Naive thymus-derived CD4-positive, alpha-beta T cell (primary cell): ENCODE data around the gene OR1S1. TPM values are rescaled to one million over a fixed set of nuclear protein-coding genes. Genes with fewer than 3 reads are reported as not detected.
"Not testable (repeated sequence)": the region's sequence is repeated elsewhere in the genome, so short reads cannot be mapped to it uniquely, and the experiment has no call there.

Source experiments
- ATAC-seq: fragments of 150-1000 bp; cut with Tn5 transposase; 2 replicates; pipeline ENCODE4 v1.10.0; 2021; ENCODE audit warnings: mild to moderate bottlenecking, moderate library complexity
- CTCF ChIA-PET: fragments of 350-600 bp; sonication (Branson Sonifier 250); formaldehyde crosslinking; loops from one replicate; lab custom pipeline; 2021; ENCODE audit warnings: antibody characterized with exemption; lab: Charles Lee
- POLR2A ChIA-PET: fragments of 350-600 bp; sonication (Branson Sonifier 250); formaldehyde crosslinking; loops from one replicate; lab custom pipeline; 2021; ENCODE audit warnings: antibody characterized with exemption, inconsistent platforms; lab: Charles Lee
- DNase-seq, 9 donors: peaks; one replicate each; pipeline versions ENCODE4 v3.0.0 to v3.0.0-alpha.2; 2020 to 2022; ENCODE audit warnings: mixed read lengths in 1 of 9
- H3K27ac ChIP-seq: one replicate; pipeline ENCODE4 v1.7.0; 2013; ENCODE audit warnings: mild to moderate bottlenecking, low read depth, low read length, moderate library complexity
- H3K27me3 ChIP-seq, 2 donors: one replicate each; pipeline ENCODE4 v1.7.0; 2013; ENCODE audit warnings: low read length in 2 of 2, mild to moderate bottlenecking in 2 of 2, moderate library complexity in 2 of 2; ENCODE audit not compliant: control insufficient read depth in 2 of 2, insufficient read depth in 2 of 2
- H3K36me3 ChIP-seq, 3 experiments: 1 replicate in 2 of 3; 2 replicates in 1 of 3; pipeline ENCODE4 v1.7.0; 2013; ENCODE audit warnings: low read length in 3 of 3, mild to moderate bottlenecking in 3 of 3, moderate library complexity in 1 of 3; ENCODE audit not compliant: insufficient read depth in 3 of 3, control insufficient read depth in 2 of 3
- H3K4me1 ChIP-seq, 2 donors: one replicate each; pipeline ENCODE4 v1.7.0; 2013; ENCODE audit warnings: low read length in 2 of 2, mild to moderate bottlenecking in 2 of 2, moderate library complexity in 1 of 2; ENCODE audit not compliant: control insufficient read depth in 2 of 2, insufficient read depth in 2 of 2
- H3K4me3 ChIP-seq: 2 replicates; pipeline ENCODE4 v1.7.0; 2013; ENCODE audit warnings: mild to moderate bottlenecking, low read length
- H3K9me3 ChIP-seq, 3 experiments: 1 replicate in 2 of 3; 2 replicates in 1 of 3; pipeline ENCODE4 v1.7.0; 2013; ENCODE audit warnings: low read length in 3 of 3; ENCODE audit not compliant: control insufficient read depth in 2 of 3
- H3K27ac Mint-ChIP-seq, 9 donors: one replicate each; pipeline ENCODE4 v1.8.0; 2020 to 2022; ENCODE audit warnings: mixed read lengths in 9 of 9, mild to moderate bottlenecking in 8 of 9, moderate library complexity in 5 of 9, inconsistent platforms in 2 of 9
- H3K27me3 Mint-ChIP-seq, 5 donors: one replicate each; pipeline ENCODE4 v1.8.0; 2021 to 2022; ENCODE audit warnings: mixed read lengths in 5 of 5, mild to moderate bottlenecking in 1 of 5
- H3K36me3 Mint-ChIP-seq, 5 donors: one replicate each; pipeline ENCODE4 v1.8.0; 2020 to 2022; ENCODE audit warnings: mixed read lengths in 5 of 5, mild to moderate bottlenecking in 3 of 5, inconsistent platforms in 1 of 5
- H3K4me1 Mint-ChIP-seq, 7 donors: one replicate each; pipeline ENCODE4 v1.8.0; 2020 to 2022; ENCODE audit warnings: mixed read lengths in 7 of 7, mild to moderate bottlenecking in 3 of 7, inconsistent platforms in 1 of 7
- H3K4me3 Mint-ChIP-seq, 10 donors: one replicate each; pipeline ENCODE4 v1.8.0; 2020 to 2022; ENCODE audit warnings: mild to moderate bottlenecking in 10 of 10, mixed read lengths in 10 of 10, moderate library complexity in 6 of 10, inconsistent platforms in 2 of 10
- H3K9me3 Mint-ChIP-seq, 11 donors: one replicate each; pipeline ENCODE4 v1.8.0; 2020 to 2022; ENCODE audit warnings: mixed read lengths in 11 of 11, mild to moderate bottlenecking in 4 of 11, inconsistent platforms in 1 of 11, moderate library complexity in 1 of 11
- intact Hi-C, 2 donors: fragments of 100-400 bp; cut with micrococcal nuclease; formaldehyde crosslinking; loops; one replicate each; pipeline ENCODE4 v1.15.1; 2023
- polyA plus RNA-seq, 2 donors: library from polyadenylated mRNA; unstranded; fragments of 300-500 nt; fragmentation: Illumina TruSeq; gene quantifications; one replicate each; pipeline ENCODE4 v1.2.3, GENCODE V29; 2021
- total RNA-seq, 6 experiments: library from RNA in 5 of 6; stranded (reverse) in 5 of 6; gene quantifications; 1 replicate in 5 of 6; 2 replicates in 1 of 6; pipeline ENCODE4 v1.2.3 and lab custom pipeline; 2021 to 2026

OR1S1 gene
- total RNA-seq (not detected), polyA plus RNA-seq (not detected), total RNA-seq (lab: John Stamatoyannopoulos, UW) (not detected)

GRCh38 chr11:58212420-58212819, at the start of gene OR1S1:
OR1S1 (plus strand) TSS chr11:58212720.
- H3K27ac Mint-ChIP-seq, CTCF ChIA-PET, H3K4me3 Mint-ChIP-seq, DNase-seq, H3K9me3 ChIP-seq, H3K36me3 Mint-ChIP-seq, H3K4me1 Mint-ChIP-seq, intact Hi-C loops, H3K27ac ChIP-seq, H3K4me3 ChIP-seq, H3K4me1 ChIP-seq, H3K36me3 ChIP-seq, H3K27me3 ChIP-seq, POLR2A ChIA-PET, H3K9me3 Mint-ChIP-seq, ATAC-seq: not testable (repeated sequence)
- peaks cover 0 to 20% (median 17%) of the 10 kb centered on the region in 5 donors for H3K27me3 Mint-ChIP-seq

GRCh38 chr11:58164389-58164788, 48.1 kb upstream of the OR1S1 start:
- CTCF ChIA-PET = no interaction called here
- Histone ChIP-seq H3K36me3 (no peaks in the 10 kb centered on the region), H3K9me3 (no peaks in the 10 kb centered on the region), H3K27me3 (peaks cover 0 to 4% of the 10 kb centered on the region in 2 donors), H3K27ac (no peak overlapping the region), H3K4me3 (no peak overlapping the region), H3K4me1 (no peaks in the 10 kb centered on the region)
- peaks cover 0 to 14% (median 0%) of the 10 kb centered on the region in 11 donors for H3K9me3 Mint-ChIP-seq
- POLR2A ChIA-PET = no interaction called here
- H3K36me3 Mint-ChIP-seq = peaks cover 0 to 3% (median 0%) of the 10 kb centered on the region in 5 donors
- DNase-seq (no peak), ATAC-seq (no peak)
- H3K27me3 Mint-ChIP-seq = peaks cover 0 to 31% (median 26%) of the 10 kb centered on the region in 5 donors
- H3K4me3 Mint-ChIP-seq = no peak overlapping the region
- H3K27ac Mint-ChIP-seq = no peak overlapping the region
- no peaks in the 10 kb centered on the region for H3K4me1 Mint-ChIP-seq
- intact Hi-C loops = no loop called here

- ChIA-PET CTCF (no interaction called here), POLR2A (no interaction called here)
- H3K4me3 ChIP-seq = no peak overlapping the region
- no peak overlapping the region for H3K4me3 Mint-ChIP-seq
- H3K36me3 Mint-ChIP-seq = no peaks in the 10 kb centered on the region
- H3K36me3 ChIP-seq = no peaks in the 10 kb centered on the region
- peaks cover 0 to 8% (median 0%) of the 10 kb centered on the region in 11 donors for H3K9me3 Mint-ChIP-seq
- DNase-seq (no peak), ATAC-seq (no peak)
- H3K4me1 ChIP-seq = no peaks in the 10 kb centered on the region
- intact Hi-C loops = no loop called here
- no peak overlapping the region for H3K27ac ChIP-seq
- H3K27me3 ChIP-seq = peaks cover 0 to 4% of the 10 kb centered on the region in 2 donors
- H3K4me1 Mint-ChIP-seq = no peaks in the 10 kb centered on the region
- no peaks in the 10 kb centered on the region for H3K9me3 ChIP-seq
- H3K27me3 Mint-ChIP-seq = peaks cover 0 to 32% (median 27%) of the 10 kb centered on the region in 5 donors
- no peak overlapping the region for H3K27ac Mint-ChIP-seq
Observed at GRCh38 chr11:58164990-58165389, 47.5 kb upstream of the OR1S1 start.

- ChIA-PET CTCF (no interaction called here), POLR2A (no interaction called here)
- ATAC-seq (no peak), DNase-seq (no peak)
- intact Hi-C loops = no loop called here
- Histone ChIP-seq H3K9me3 (no peaks in the 10 kb centered on the region), H3K27me3 (peaks cover 0 to 4% of the 10 kb centered on the region in 2 donors), H3K4me1 (no peaks in the 10 kb centered on the region), H3K4me3 (no peak overlapping the region), H3K36me3 (no peaks in the 10 kb centered on the region), H3K27ac (no peak overlapping the region)
- no peaks in the 10 kb centered on the region for H3K4me1 Mint-ChIP-seq
- peaks cover 0 to 2% (median 0%) of the 10 kb centered on the region in 11 donors for H3K9me3 Mint-ChIP-seq
- H3K27me3 Mint-ChIP-seq = peaks cover 0 to 37% (median 21%) of the 10 kb centered on the region in 5 donors
- no peak overlapping the region for H3K4me3 Mint-ChIP-seq
- H3K36me3 Mint-ChIP-seq = no peaks in the 10 kb centered on the region
- H3K27ac Mint-ChIP-seq = no peak overlapping the region
Observed at GRCh38 chr11:58165504-58166106, 46.9 kb upstream of the OR1S1 start.

- Mint-ChIP-seq H3K4me1 (peaks cover 0 to 4% (median 0%) of the 10 kb centered on the region in 7 donors), H3K36me3 (peaks cover 0 to 3% (median 0%) of the 10 kb centered on the region in 5 donors), H3K27ac (no peak overlapping the region), H3K27me3 (peaks cover 0 to 47% (median 36%) of the 10 kb centered on the region in 5 donors), H3K4me3 (no peak overlapping the region), H3K9me3 (peaks cover 0 to 3% (median 0%) of the 10 kb centered on the region in 11 donors)
- Histone ChIP-seq H3K36me3 (no peaks in the 10 kb centered on the region), H3K4me3 (no peak overlapping the region), H3K27me3 (peaks cover 0 to 4% of the 10 kb centered on the region in 2 donors), H3K27ac (no peak overlapping the region), H3K9me3 (no peaks in the 10 kb centered on the region), H3K4me1 (no peaks in the 10 kb centered on the region)
- DNase-seq = no peak
- no peak for ATAC-seq
- POLR2A ChIA-PET = no interaction called here
- intact Hi-C loops = no loop called here
- CTCF ChIA-PET = no interaction called here
Observed at GRCh38 chr11:58177409-58178054, 35.0 kb upstream of the OR1S1 start.

GRCh38 chr11:58178444-58178843, 34.1 kb upstream of the OR1S1 start:
- DNase-seq (no peak), ATAC-seq (no peak)
- Histone ChIP-seq H3K27me3 (peaks cover 0 to 4% of the 10 kb centered on the region in 2 donors), H3K27ac (no peak overlapping the region), H3K4me1 (no peaks in the 10 kb centered on the region), H3K36me3 (no peaks in the 10 kb centered on the region), H3K9me3 (no peaks in the 10 kb centered on the region), H3K4me3 (no peak overlapping the region)
- ChIA-PET CTCF (no interaction called here), POLR2A (no interaction called here)
- intact Hi-C loops = no loop called here
- Mint-ChIP-seq H3K4me3 (no peak overlapping the region), H3K4me1 (peaks cover 0 to 4% (median 0%) of the 10 kb centered on the region in 7 donors), H3K27ac (no peak overlapping the region), H3K9me3 (peaks cover 0 to 3% (median 0%) of the 10 kb centered on the region in 11 donors), H3K27me3 (peaks cover 0 to 48% (median 36%) of the 10 kb centered on the region in 5 donors), H3K36me3 (peaks cover 0 to 3% (median 0%) of the 10 kb centered on the region in 5 donors)
